Left lobe of liver (tissue), 2 donors: ENCODE results near the gene NAV3. TPM values are rescaled to one million over a fixed set of nuclear protein-coding genes. Genes with fewer than 3 reads are reported as not detected.

Experiments used
- ATAC-seq: fragments of 200-7000 bp; cut with Tn5 transposase; one replicate; pipeline ENCODE4 v1.9.1; 2020; ENCODE audit warnings: mild to moderate bottlenecking, moderate library complexity
- DNase-seq: peaks from one replicate; pipeline ENCODE4 v3.0.0-alpha.2; 2020; ENCODE audit warnings: low spot score
- total RNA-seq: library from RNA; stranded (reverse); gene quantifications from one replicate; pipeline ENCODE4 v1.2.1, GENCODE V29; 2021
- donor health status: DM: no; HTN: no; CAD: no; lungs with moderate emphysema.
- donor health status: DM: no; HTN: yes; CAD: no.

The NAV3 gene
- total RNA-seq, 1 donor from 2014 or later = 0.48 TPM

GRCh38 chr12:77973579-77973978 is 142.9 kb downstream of the NAV3 start:
- DNase-seq (no peak), ATAC-seq (no peak)

- ATAC-seq (no peak), DNase-seq (no peak)
Measured at GRCh38 chr12:77974645-77975044, 144.0 kb downstream of the NAV3 start.

- ATAC-seq (no peak), DNase-seq (no peak)
Measured at GRCh38 chr12:77979597-77980250, 149.0 kb downstream of the NAV3 start.

GRCh38 chr12:77980782-77981181 is 150.1 kb downstream of the NAV3 start:
- DNase-seq (no peak), ATAC-seq (no peak)

- DNase-seq (no peak), ATAC-seq (no peak)
Measured at GRCh38 chr12:77983859-77984258, 153.2 kb downstream of the NAV3 start.

- no peak for DNase-seq
- ATAC-seq = no peak
Measured at GRCh38 chr12:77992760-77993159, 162.1 kb downstream of the NAV3 start.

GRCh38 chr12:77993658-77994057 is 163.0 kb downstream of the NAV3 start:
- DNase-seq (no peak), ATAC-seq (no peak)

GRCh38 chr12:77995436-77996167 is 164.9 kb downstream of the NAV3 start:
- ATAC-seq = no peak

GRCh38 chr12:77996670-77997069 is 166.0 kb downstream of the NAV3 start:
- ATAC-seq (no peak), DNase-seq (no peak)

More at GRCh38 chr12:77995436-77996167, 164.9 kb downstream of the NAV3 start:
- no peak for DNase-seq

- ATAC-seq (no peak), DNase-seq (no peak)
Measured at GRCh38 chr12:77998236-77998786, 167.6 kb downstream of the NAV3 start.

- DNase-seq (no peak), ATAC-seq (no peak)
Measured at GRCh38 chr12:77999074-77999715, 168.5 kb downstream of the NAV3 start.

- no peak for ATAC-seq
- DNase-seq = no peak
Measured at GRCh38 chr12:78002878-78003277, 172.2 kb downstream of the NAV3 start.

- ATAC-seq = no peak
- no peak for DNase-seq
Measured at GRCh38 chr12:78004249-78005093, 173.8 kb downstream of the NAV3 start.

GRCh38 chr12:78005094-78005492 is 174.4 kb downstream of the NAV3 start:
- no peak for DNase-seq
- no peak for ATAC-seq

GRCh38 chr12:78007173-78007572 is 176.5 kb downstream of the NAV3 start:
- ATAC-seq = no peak
- no peak for DNase-seq

GRCh38 chr12:78009031-78009430 is 178.3 kb downstream of the NAV3 start:
- no peak for ATAC-seq
- no peak for DNase-seq

- DNase-seq (no peak), ATAC-seq (no peak)
Measured at GRCh38 chr12:78018171-78018910, 187.6 kb downstream of the NAV3 start.

- no peak for DNase-seq
- ATAC-seq = no peak
Measured at GRCh38 chr12:78018939-78019338, 188.2 kb downstream of the NAV3 start.

- ATAC-seq (no peak), DNase-seq (no peak)
Measured at GRCh38 chr12:78028426-78028825, 197.7 kb downstream of the NAV3 start.

GRCh38 chr12:78034025-78034424 is 203.3 kb downstream of the NAV3 start:
- no peak for DNase-seq
- no peak for ATAC-seq
